NCI-H1436 treated with DMSO at 0.1 percent for 48 hours (cell line): Measurements from ENCODE around the gene LTF.
"Not testable (repeated sequence)": the region's sequence is repeated elsewhere in the genome, so short reads cannot be mapped to it uniquely, and the experiment has no call there.

Experiments used
- DNase-seq: peaks from one replicate; lab custom pipeline; 2025; lab: John Stamatoyannopoulos, UW

Gene LTF

DNA sequence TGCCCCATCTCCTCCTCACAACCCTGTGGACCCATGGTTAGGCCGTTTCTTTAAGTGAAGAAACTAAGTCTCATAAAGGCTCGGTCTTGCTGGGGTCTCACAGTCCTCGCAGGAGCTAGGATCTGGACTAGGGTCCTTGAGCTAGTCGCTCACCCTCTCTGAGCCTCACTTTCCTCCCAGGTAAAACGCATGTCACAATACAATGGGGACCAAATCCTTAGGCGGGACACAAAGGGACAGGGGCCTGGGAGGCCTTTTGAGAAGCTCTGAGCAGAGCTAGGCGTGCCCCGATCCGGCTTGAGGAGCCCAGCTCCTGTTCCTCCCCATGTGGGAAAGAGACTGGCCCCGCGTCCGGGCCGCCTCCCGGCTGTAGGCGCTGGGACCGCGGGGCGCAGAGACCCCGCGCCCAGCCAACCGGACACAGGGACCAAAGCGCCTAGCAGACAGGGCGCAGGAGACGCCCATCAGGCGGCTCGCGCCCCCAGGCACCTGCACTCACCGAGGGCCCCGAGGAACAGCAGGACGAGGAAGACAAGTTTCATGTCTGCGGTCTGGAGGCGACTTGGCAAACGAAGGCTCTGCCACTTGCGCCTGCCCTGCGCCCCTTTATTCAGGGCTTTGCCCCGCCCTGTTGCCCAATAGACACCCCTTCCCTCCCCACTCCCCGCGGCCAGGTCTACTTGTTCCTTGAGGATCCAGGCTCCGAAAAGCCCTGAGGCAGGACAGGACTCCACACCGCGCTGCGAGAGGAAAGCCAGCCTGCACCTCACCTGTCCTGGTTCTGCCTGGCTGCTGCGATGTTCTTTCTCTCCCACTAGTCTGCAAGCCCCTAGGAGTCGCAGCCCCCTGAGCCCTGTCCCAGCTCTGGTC is at the start of gene LTF:
LTF (minus strand) TSS at position 580 of the 870 bp plus-strand sequence; CDS start at position 542, 38 bp downstream.
- no peak for DNase-seq

DNA sequence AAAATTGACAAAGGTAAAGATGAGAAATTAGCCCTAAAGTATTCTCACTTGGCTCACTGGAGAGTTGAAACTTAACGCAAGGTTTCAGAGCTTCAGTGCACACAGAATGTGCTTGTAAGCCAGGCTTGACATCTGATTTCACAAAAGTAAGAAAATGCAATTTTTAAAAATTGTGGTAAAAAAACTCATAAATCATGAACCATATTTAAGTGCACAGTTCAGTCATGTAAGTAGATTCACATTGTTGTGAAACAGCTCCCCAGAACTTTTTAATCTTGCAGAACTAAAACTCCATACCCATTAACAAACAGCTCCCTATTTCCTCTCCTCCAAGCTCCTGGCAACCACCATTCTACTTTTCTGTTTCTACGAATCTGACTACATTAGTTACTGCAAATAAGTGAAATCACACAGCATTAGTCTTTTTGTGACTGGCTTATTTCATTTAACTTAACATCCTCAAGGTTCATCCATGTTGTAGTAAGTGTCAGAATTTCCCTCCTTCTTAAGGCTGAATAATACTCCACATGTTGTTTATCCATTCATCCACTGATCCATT is 47.6 kb upstream of the LTF start:
- DNase-seq, result no peak

DNA sequence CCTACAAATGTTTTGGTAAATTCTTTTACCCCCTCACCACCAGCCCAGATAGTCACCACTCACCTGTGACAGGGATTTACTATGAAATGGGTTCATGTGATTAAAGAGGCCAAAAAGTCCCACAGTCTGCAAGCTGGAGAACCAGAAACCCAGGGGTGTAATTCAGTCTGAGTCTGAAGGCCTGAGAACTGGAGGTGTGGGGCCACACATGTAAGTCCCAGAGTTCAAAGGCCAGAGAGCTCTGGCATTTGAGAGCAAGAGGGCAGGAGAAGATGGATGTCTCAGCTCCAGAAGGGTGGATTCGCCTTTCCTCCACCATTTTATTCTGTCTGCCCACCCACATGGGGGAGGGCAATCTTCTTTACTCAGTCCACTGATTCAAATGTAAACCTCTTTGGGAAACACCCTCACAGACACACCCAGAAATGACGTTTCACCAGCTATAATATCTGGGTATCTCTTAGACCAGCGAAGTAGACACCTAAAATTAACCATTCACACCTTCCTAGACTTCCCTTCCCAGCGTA is 45.0 kb upstream of the LTF start:
- no peak for DNase-seq

DNA sequence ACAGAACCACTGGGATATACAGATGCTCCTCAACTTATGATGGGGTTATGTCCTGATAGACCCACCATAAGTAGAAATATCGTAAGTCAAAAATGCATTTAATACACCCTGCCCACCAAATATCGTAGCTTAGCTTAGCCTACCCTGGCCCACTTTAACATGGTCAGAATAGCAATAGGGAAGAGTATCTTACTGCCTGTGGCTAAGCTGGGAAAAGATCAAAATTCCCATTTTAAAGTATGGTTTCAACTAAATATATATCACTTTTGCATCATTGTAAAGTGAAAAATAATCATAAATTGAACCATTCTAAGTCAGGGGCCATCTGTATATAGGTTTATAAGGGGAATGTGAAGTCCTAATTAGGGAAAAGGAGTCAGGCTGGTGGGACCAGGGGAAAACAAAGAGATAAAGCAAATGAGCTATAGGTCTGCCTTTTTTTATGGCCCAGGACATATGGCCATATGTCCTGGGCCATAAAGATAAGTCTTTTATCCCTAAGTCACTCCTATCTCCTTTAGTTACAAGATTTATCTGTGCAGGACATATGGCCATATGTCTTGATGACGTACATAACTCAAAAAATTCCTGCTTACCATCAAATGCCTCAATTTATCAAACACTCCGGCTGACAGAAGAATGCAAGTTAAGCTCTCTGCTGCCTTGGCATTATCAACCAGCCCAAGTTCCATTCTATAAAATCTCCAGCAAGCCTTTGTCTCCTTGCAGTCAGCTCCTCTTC is 44.3 kb upstream of the LTF start:
- DNase-seq, result no peak

DNA sequence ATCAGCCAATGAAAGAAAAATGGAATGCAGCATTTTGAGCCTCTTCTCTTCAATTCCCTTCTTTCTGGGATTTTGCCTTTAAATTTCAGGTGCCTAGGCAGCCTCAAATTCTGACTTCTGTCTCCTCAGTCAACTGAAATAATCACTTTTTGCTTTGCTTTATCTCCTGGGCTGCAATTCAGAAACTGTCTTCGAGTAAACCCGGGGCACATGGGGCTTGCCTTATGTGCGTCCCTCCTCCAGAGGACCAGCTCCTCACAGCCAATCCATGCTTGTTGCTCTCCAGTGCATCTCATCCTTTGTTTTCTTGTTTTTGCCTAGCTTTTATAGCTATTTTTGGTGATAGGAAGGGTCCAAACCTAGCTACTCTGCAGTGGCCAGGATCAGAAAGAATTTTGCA is 41.8 kb upstream of the LTF start:
- no peak for DNase-seq

DNA sequence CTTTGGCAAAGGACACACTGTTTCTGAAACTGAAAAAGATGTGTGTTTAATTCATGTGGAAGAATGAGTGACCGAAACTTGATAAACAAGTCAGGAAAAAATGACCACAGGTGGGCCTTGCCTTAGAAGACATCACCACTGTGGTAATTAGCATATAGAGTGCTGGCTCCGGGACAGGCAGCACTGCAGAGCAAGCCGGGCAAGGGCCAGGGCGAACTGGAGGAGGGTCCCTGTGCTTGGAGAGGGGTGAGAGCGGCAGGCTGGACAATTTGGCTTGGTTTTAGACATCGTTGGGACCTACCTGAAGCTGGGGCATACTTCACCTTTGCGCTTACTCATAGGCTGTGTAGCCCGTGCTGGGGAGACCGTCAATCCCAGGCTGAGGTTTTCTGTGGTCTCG is 41.2 kb upstream of the LTF start:
- no peak for DNase-seq

DNA sequence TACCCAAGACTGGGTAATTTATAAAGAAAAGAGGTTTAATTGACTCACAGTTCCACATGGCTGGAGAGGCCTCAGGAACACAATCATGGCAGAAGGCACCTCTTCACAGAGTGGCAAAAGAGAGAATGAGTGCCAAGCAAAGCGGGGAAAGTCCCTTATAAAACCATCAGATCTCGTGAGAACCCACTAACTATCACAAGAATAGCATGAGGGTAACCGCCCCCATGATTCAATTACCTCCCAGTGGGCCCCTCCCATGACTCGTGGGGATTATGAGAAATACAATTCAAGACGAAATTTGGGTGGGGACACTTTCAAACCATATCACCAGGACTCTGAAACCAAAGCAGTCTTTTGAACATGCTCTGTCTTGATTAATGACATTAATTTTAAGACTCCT is 40.1 kb upstream of the LTF start:
- DNase-seq, result no peak

DNA sequence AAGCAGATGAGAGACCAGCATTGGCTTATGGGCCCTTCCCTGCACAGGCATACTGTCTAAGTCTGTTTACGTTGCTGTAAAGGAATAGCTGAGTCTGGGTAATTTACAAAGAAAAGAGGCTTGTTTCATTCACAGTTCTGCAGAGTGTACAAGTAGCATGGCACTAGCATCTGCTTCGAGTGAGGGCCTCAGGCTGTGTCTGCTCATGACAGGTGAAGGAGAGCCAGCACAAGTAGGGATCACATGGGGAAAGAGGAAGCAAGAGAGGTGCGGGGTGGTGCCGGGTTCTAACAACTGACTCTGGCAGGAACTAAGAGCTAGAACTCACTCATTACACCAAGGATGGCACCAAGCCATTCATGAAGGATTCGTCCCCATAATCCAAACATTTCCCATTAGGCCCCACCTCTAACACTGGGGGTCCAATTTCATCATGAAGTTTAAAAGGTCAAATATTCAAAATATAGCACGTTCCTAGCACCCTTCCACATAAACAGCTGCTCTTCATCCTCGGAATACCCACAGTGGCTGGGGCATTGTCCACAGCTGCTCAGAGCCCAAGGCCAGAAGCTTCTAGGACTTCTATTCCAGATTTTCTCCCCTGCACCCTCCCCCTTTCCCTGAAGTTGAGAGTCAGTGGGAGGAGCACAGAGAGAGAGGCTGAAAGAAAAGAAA is 38.6 kb upstream of the LTF start:
- no peak for DNase-seq

DNA sequence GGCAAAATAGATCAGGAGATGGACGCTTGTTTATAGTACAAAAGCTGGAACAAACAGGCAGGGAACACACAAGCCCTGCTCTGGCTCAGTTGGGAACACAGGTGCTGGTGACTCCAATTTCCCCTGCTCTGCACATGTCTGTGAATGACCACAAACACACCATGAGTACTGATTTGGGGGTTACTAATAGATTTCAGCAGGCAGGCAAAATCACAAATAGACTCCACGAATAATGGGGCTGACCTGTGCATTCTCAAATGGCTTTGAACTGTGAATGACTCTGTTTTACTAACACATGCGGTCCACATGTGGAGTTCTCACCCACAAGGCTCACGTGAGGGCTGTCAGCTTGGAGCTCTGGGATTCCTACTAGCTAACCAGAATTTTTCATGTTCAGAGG is 37.0 kb upstream of the LTF start:
- DNase-seq, result no peak

DNA sequence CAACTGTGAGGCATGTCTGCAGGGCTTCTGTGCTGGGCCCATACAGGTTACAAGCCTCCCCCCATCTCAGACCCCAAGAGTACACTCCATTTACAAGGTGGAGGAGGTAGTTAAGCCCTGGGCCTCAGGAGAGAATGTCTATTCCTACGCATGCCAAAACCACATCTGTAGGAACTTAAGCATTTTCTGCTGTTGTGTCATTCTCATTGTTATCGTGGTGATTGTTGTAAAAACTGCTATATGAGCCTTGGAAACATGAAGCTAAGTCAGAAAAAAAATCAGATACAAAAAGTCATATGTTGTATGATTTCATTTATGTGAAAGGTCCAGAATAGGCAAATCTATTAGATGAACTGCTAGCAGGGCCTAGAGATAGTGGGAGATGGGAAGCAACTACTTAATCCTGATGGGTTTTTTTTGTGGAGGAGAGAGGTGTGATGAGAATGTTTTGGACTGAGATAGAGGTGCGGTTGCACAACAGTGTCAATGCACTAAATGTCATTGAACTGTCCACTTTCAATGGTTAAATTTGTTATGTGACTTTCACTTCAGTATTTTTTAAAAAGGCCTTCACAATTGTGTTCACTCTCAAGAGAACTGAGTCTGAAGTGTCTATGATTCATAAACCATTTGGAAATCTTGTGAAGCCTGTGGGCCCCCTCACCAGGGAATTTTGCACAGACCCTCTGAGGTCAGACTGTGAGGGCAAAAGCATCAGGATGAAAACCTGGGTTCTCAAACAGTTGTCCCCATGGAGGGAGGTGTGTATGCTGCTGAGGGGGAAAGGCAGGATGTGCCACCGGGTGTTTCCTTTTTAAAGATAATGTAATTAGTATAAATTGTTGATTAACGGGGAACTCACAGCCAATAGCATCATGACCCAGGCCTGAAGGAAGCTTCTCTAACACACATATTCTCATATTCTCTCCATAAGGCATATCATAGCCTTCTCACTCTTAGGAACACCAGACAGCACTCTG is 36.2 kb upstream of the LTF start:
- DNase-seq, result no peak

DNA sequence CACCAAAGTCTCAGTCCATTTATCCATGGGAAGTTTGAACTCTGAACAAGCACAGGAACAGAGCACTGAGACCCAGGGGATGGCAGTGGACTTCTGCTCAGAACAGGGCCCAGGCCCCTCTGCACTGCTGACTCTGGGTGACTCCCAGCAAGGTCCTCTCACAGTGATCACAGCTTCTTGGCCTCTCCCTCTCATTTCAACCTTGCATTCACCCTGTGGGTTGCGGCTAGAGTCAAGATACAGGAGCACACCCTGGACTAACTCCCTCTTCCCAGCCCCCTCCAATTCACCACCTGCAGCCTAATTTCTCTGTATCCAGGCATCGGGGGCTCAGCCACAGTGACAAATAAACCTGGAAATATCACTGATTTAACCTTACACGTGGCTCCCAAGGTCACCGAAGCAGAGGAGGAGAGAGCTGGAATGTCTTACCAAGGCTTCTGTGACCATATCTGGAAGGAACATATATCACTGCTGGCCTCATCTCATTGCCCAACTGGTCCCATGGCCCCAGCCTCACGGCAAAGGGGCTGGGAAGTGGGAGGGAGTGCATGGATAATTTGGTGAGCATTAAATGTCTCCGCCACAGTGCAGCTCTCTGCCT is 34.3 kb upstream of the LTF start:
- no peak for DNase-seq

DNA sequence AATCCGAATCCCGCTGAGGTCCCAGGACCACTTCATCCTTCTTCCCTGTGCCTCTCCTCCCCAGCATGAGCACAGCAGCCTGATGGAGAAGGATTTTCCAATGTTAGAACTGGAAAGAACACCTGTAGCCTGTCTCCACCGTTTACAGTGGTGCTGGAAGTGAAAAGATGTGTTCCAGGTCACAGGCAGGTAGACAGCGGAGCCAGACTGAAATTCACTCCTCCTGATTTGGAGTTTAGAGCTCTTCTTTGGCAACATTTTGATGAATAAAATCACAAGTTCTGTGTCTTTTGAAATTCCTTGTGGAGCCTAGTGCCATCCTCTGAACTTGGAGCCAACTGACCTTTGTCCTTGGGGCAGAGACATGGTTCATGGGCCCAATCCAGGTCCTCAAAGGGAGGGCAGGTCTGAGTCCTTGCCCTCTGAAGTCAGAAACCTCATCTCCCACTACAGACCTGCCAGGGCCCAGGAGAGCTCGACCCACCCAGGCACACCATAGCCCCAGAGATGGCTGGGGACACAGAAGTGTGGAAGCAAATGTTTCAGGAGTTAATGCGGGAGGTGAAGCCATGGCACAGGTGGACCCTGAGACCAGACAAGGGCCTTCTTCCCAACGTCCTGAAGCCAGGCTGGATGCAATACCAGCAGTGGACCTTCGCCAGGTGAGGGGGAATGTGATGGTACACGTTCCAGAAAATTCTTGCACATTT is 33.0 kb upstream of the LTF start, which contains the start of gene RTP3:
RTP3 (plus strand) TSS at position 421 of the 710 bp plus-strand sequence; CDS start at position 508, 87 bp downstream.
- no peak for DNase-seq

DNA sequence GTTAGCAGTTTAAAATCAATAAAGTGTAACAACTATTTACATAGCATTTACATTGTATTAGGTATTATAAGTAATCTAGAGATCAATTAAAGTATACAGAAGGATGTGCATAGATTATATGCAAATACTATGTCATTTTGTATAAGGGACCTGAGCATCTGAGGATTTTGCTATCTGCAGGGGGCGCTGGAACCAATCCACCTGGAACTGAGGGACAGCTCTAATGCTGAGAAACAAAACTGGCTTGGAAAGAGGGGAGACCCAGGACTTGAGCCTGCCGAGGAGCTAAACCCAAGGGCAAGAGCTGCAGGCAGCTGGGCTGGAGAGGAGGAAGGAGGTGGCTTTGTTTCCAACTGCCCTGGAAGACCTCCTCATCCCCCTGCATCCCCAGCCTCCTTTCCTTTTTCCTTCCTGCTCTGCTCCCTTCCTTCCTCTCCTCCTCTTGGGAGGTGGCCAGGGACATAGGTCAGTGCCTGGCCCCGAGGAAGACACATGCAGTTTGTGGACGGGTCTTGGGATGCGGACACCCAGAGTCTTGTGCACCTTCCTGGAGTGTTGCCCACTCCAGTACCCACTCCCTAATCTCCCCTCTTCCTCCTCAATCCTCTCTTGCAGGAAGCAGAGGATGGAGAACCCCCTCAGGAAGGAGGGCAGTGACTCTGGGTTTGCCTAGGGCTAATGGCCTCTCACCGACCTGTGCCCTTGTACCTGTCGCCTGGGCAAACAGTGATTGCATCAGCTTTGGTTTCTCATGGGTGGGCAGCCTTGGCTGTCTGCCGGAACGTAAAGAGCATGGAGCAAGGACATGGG is 32.2 kb upstream of the LTF start:
- DNase-seq, result no peak

DNA sequence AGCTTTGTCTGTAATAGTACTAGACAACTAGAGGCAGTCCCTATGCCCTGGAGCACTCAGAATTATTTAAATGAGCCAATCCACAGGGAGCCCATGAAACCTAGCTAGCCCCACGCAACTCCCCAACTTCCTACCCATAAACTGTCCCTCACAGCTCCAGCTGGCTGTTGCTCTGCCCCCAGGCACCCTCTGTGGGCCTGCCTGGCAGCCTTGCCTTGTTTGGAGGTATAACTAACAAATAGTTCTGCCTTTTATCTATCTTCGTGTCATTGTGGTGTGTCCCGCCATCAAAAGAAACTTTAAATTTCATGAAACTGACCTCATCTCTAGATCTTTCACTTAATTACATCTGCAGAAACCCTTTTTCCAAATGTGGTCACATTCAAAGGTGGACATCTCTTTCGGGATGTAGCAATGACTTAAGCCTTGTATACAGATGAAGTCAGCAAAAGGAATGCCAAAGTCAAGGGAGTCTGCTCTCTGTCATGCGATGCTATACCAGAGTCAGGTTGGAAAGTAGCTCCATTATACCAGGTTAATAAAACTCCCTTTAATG is 31.3 kb upstream of the LTF start:
- DNase-seq, result no peak

DNA sequence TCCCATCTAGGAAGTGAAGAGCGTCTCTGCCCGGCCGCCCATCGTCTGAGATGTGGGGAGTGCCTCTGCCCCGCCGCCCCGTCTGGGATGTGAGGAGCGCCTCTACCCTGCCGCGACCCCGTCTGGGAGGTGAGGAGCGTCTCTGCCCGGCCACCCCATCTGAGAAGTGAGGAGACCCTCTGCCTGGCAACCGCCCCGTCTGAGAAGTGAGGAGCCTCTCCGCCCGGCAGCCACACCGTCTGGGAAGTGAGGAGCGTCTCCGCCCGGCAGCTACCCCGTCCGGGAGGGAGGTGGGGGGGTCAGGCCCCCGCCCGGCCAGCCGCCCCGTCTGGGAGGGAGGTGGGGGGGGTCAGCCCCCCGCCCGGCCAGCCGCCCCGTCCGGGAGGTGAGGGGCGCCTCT is 29.8 kb upstream of the LTF start:
- DNase-seq, result not testable (repeated sequence)

DNA sequence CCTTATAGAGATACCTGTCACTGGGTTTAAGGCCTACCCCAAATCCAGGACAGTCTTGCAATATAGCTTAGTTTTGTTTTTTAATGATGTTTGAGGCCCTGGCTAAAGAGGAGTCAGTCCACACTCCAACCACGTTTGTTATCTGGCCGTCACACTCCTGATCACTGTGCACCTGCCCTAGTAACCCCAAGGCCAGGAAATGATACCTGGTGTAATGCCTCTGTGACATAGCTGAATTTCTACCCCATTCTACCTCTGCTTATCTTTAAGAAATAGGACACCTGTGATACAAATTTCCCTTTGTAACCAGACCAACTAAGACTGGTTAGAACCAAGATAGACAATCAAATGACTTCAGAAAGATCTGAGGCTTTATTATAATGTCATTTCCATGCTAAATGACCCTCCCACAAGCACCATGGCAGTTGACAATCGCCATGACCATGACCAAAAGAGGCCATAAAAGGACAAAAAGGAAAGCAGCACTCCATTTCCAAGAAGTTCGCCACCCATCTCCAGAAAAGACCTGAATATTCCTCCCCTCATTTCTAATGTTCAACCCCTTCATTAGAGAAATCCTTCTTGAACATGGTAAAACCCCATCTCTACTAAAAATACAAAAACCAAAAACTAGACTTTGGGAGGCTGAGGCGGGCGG is 28.3 kb upstream of the LTF start:
- DNase-seq, result no peak

DNA sequence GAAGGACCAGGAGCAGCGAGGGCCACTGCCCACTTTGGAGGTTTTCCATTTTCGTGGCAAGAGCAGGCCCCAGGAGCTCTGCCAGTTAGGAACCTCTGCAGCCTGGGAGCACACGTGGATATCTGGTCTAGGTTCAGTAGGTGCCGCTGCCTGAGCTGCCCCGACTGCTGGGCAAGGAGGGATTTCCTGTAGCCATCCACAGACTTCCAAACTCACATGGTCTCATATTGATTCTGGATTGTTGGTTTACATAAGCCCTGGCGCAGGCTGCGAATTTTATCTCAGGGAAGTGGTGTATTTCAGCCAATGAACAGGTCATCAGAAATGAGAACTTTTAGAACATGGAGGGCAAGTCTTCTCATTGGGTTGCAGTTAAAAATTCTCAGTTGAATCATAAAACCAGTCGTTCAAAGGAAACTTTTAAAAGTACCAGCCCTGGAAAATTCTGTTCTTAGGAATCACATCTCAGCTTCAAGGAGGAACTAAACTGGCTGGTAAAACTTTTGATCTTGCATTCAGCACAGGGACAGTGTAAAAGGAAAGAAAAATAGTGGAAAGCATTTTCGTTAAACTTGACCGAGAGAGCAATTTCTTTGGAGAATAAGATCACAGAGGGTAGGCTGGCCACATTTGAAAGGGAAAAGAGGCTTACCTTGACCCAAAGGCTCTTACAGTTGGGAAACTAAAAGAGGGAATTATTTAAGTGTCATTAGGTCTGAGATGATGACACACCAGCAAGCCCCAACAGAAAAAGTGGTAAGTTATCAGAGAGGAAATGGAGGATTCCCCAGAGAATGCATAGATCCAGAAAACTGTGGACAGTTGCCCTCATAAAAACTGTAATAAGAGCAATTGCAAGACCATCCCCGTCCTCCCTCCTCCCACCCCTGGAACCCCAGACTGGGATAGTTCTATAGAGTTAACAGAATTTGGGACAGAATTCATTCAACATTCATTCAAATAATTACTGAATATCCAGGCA is 26.7 kb upstream of the LTF start:
- no peak for DNase-seq
